GM18526 (cell line): ENCODE measurements around the gene ABHD1.

Experiments
- POLR2A ChIP-seq: IDR thresholded peaks from 3 replicates; pipeline ENCODE4 v1.6.1; 2011; ENCODE audit not compliant: insufficient read length; ENCODE audit errors: extremely low read depth

The ABHD1 gene

GRCh38 chr2:27139310-27139709, 15.7 kb downstream of the ABHD1 start, which contains the start of gene PRR30:
TSS of gene PRR30 (minus strand) at chr2:27139410. CDS start at chr2:27138329, 1,081 bp downstream.
- TF ChIP-seq POLR2A = no peak

GRCh38 chr2:27143285-27143684, 19.7 kb downstream of the ABHD1 start:
- TF ChIP-seq POLR2A = no peak

DNA sequence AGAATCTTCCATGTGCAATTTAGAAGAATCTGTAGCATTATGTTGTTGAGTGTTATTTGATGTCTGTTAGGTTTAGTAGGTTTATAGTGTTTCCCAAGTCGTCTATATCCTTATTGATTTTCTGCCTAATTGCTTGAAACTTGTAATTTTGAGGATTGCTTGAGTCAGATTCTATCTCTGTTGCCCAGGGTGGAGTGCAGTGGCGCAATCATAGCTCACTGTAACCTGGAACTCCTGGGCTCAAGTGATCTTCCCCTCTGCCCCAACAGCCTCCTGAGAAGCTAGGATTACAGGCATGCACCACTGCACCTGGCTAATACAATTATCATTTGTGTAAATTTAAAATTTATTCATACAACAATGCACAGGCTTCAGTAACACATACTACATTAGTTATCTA, 22.1 kb downstream of the ABHD1 start:
- TF ChIP-seq POLR2A = no peak

DNA sequence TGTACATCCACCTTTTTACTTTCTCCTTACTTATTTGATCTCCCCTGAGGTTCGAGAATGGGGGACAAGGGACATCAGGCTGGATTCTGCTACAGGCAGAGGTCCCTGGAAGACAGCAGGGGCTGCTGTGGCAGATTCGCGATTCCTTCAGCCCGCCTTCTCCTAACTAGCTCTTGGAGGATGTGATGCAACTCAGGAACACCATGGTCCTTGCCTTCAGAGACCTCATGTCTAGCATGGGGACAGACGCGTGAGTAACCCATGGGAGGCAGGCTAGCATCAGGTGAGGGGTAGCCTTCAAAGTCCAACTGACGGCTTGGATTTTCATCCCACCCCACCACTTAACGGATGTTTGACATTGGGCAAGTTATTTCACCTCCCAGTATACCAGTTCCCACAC, 24.3 kb downstream of the ABHD1 start:
- no peak for TF ChIP-seq POLR2A

DNA sequence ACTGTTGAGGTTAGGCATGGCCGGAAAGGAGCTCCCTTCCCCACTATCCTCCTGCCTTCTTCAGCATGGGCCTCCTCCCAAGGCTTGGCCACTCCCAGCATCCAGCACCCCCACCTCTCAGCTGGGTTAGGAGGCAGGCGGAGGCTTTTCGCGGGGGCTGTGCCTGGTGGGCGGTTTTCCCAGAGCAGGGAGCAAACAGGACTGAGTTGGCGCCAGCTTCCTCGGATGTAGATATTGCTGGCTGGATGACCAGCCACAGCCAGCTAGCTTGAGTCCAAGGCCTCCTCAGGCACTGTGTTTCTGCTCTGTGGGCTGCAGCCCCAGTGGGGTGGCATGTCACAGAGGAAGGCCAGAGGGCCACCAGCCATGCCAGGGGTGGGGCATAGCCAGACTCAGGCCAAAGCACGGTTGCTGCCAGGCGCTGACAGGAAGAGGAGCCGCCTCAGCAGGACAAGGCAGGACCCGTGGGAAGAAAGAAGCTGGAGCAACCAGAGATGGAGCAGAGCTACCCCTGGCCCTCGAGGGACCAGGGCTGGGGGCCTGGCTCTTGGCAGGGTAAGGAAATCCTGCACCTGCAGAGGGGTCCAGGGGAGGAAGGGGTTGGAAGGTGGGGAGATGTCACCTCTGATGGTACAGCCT, 25.3 kb downstream of the ABHD1 start, which contains the start of gene TCF23:
TCF23 (plus strand) TSS at position 204 of the 639 bp plus-strand sequence; CDS start at position 334, 130 bp downstream.
- TF ChIP-seq POLR2A = no peak

DNA sequence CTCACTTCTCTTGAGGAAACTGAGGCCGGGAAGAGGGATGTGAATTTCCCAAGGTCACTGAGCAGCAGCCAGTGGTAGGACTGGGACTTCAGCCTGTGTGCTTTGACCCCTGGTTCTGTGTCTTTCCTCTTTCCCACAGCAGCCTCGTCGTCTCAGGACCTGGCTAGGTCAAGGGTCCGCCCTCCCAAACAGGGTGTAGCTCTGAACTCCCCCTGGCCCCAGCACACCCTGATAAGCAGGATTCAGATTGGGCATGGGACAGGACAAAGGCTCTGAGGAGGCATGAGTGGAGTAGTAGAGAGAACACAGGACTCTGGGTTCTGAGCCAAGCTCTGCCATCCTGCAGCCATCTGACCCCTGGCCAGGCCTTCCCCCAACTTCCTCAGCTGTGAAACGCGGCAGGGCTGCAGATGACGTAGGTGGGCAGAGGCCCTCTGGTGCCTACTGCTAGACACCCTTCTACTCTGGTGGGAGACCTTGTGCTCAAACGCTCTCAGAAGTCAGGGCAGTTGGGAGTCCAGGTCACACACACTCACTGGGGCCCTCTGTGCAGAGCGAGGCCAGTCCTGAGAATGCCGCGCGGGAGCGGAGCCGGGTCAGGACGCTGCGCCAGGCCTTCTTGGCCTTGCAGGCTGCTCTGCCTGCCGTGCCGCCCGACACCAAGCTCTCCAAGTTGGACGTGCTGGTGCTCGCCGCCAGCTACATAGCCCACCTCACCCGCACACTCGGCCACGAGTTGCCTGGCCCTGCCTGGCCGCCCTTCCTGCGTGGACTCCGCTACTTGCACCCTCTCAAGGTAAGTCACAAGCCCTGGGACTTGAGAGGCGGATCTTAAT, 26.2 kb downstream of the ABHD1 start:
- no peak for TF ChIP-seq POLR2A

GRCh38 chr2:27150639-27151230, 27.1 kb downstream of the ABHD1 start:
- TF ChIP-seq POLR2A = no peak

DNA sequence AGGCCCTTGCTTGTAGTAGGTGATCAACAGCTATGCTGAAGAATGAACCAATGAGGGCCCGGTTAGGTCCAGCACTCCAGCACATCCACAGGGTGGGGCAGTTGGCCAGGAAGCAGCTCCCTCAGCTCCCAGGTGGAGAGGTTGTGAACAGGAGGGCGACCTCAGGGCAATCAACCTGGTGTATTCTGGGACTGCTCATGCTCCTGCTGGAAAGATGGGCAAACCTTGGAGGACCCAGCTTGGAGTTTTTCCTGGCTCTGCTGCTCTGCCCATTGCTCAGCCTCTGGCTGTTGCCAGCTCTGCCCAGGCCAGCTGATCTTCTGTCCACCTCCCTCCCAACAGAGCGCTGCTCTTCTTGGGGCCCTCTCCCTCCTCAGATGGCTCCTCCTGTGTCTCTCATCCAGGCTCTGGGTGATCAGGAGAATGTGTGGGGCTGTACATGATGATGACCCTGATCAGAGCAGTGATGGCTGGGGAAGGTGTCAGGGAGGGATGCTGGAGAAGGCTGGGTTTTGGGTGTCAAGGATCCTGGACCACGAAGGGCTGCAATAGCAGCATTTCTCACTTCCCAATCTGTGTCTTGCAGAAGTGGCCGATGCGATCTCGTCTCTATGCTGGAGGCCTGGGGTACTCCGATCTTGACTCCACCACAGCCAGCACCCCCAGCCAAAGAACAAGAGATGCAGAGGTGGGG, 28.6 kb downstream of the ABHD1 start:
- no peak for TF ChIP-seq POLR2A

DNA sequence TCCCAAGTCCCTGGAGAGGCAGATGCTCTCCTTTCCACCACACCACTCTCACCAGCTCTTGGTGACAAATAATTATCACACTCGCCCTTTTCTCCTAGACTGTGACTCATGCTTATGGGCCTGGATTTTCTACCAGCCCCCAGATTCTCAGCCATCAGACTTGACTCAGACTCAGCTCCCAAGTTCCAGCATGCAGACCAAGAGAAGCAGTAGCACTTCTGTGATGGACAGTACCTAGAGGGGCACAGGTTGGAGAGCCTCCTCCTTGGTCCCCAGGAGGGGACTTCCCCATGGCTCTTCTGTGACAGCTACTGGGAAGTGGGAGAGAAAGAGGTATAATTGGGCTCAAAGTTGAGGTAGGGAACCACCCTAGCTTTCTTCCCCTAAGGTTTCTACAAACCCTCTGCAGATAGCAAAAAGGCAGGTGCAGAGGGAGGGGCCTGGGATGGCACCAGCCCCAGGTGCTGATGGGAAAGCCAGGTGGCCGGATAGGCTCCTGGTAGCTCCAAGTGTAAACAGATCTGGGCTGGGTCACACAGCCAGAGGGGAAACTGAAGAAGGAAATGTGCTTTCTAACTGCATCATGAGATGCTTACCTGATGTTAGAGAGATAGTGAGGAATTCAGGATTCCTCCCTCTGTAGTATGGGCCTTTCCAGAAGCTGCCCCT, 29.3 kb downstream of the ABHD1 start:
- no peak for TF ChIP-seq POLR2A

GRCh38 chr2:27154488-27154887, 30.9 kb downstream of the ABHD1 start:
- TF ChIP-seq POLR2A = no peak

GRCh38 chr2:27155069-27155520, 31.5 kb downstream of the ABHD1 start:
- no peak for TF ChIP-seq POLR2A

- TF ChIP-seq POLR2A = no peak
These were observed 34.9 kb downstream of the ABHD1 start for GRCh38 chr2:27158468-27158867.

- no peak for TF ChIP-seq POLR2A
These were observed 35.7 kb downstream of the ABHD1 start for GRCh38 chr2:27159271-27159670.

DNA sequence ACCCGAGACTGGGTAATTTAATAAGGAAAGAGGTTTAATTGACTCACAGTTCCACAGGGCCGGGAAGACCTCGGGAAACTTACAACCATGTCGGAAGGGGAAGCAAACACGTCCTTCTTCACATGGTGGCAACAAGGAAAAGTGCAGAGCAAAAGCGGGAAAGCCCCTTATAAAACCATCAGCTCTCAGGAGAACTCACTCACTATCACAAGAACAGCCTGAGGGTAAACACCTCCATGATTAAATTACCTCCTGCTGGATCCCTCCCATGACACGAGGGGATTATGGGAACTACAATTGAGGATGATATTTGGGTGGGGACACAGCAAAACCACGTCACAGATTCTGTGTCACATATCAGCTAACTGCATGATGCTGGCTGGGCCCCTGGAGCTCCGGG, 36.6 kb downstream of the ABHD1 start:
- TF ChIP-seq POLR2A = no peak
